Measurements from ENCODE around the gene SEZ6L. TPM values are rescaled to one million over a fixed set of nuclear protein-coding genes. Genes with fewer than 3 reads are reported as not detected.

SEZ6L gene
- total RNA-seq, 1 donor, result not detected

DNA sequence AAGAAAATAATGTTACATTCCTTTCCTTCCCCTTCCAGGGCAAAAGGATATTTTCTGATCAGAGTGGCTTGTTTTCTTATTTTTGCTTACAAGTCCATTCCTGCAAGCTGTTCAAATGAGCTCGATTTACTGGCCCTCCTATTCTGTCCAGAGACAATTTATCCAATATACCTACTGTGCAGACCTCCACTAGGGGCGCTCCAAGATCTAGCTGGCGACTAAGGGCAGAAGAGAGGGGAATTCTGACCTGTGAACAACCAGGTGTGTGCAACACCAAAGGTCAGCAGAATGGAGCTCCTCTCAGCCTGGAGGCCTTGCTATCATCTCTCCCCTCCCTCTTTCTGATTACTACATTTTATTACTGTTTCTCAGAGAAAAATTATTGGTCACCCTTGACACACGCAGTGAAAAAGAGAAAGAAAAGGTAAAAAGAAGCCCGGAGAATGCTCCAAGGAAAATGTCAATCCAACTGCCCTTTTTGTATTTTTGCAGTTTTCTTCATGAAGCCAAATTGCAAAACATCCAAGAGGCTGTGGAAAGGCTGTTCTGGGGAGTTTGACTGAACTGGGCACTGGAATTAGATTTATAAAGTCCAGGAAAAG is 3.2 kb downstream of the SEZ6L start:
- DNase-seq (ENCODE audit: low read depth), result peak; percentile 1
- TF ChIP-seq, protein P1, sequence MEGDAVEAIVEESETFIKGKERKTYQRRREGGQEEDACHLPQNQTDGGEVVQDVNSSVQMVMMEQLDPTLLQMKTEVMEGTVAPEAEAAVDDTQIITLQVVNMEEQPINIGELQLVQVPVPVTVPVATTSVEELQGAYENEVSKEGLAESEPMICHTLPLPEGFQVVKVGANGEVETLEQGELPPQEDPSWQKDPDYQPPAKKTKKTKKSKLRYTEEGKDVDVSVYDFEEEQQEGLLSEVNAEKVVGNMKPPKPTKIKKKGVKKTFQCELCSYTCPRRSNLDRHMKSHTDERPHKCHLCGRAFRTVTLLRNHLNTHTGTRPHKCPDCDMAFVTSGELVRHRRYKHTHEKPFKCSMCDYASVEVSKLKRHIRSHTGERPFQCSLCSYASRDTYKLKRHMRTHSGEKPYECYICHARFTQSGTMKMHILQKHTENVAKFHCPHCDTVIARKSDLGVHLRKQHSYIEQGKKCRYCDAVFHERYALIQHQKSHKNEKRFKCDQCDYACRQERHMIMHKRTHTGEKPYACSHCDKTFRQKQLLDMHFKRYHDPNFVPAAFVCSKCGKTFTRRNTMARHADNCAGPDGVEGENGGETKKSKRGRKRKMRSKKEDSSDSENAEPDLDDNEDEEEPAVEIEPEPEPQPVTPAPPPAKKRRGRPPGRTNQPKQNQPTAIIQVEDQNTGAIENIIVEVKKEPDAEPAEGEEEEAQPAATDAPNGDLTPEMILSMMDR (IDR thresholded peaks at IDR 0.05; ENCODE audit: insufficient read depth, low read depth, low read length), result peak; percentile 41
- no peak overlapping the region for H3K4me3 ChIP-seq (ENCODE audit: low read depth, low read length)

GRCh38 chr22:26174280-26174679 is 5.0 kb downstream of the SEZ6L start:
- TF ChIP-seq, protein P1 (IDR thresholded peaks at IDR 0.05; ENCODE audit: insufficient read depth, low read depth, low read length), result no peak
- no peak overlapping the region for H3K4me3 ChIP-seq (ENCODE audit: low read depth, low read length)
- DNase-seq (ENCODE audit: low read depth), result no peak

GRCh38 chr22:26182723-26183122 is 13.5 kb downstream of the SEZ6L start:
- TF ChIP-seq, protein P1 (IDR thresholded peaks at IDR 0.05; ENCODE audit: insufficient read depth, low read depth, low read length), result no peak
- no peak overlapping the region for H3K4me3 ChIP-seq (ENCODE audit: low read depth, low read length)

DNA sequence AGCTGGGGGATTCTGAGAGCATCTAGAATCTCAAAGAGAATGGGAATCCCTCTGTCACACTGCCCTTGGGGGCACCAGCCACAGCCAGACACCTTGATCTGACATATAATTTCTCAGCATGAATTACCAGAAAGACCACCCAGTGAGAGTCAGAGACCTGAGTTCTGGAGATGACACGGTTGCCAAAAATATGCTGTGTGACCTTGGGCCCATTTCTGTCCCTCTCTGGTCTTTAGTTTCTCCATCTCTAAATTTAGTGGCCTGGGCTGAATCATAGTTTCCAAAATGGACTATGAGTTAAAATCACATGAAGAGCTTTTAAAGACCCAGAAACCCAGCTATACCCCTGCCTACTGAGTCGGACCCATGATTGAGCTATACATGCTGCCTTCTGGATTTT is 15.9 kb downstream of the SEZ6L start:
- no peak overlapping the region for H3K4me3 ChIP-seq (ENCODE audit: low read depth, low read length)
- TF ChIP-seq, protein P1 (IDR thresholded peaks at IDR 0.05; ENCODE audit: insufficient read depth, low read depth, low read length), result no peak
- no peak for DNase-seq (ENCODE audit: low read depth)

More at GRCh38 chr22:26182723-26183122, 13.5 kb downstream of the SEZ6L start:
- DNase-seq (ENCODE audit: low read depth), result no peak

GRCh38 chr22:26188341-26188740 is 19.1 kb downstream of the SEZ6L start:
- H3K4me3 ChIP-seq (ENCODE audit: low read depth, low read length), result no peak overlapping the region
- no peak for DNase-seq (ENCODE audit: low read depth)
- TF ChIP-seq, protein P1 (IDR thresholded peaks at IDR 0.05; ENCODE audit: insufficient read depth, low read depth, low read length), result no peak

GRCh38 chr22:26194313-26194712 is 25.1 kb downstream of the SEZ6L start:
- TF ChIP-seq, protein P1 (IDR thresholded peaks at IDR 0.05; ENCODE audit: insufficient read depth, low read depth, low read length), result no peak
- no peak for DNase-seq (ENCODE audit: low read depth)
- no peak overlapping the region for H3K4me3 ChIP-seq (ENCODE audit: low read depth, low read length)

- DNase-seq (ENCODE audit: low read depth), result no peak
- no peak overlapping the region for H3K4me3 ChIP-seq (ENCODE audit: low read depth, low read length)
- TF ChIP-seq, protein P1 (IDR thresholded peaks at IDR 0.05; ENCODE audit: insufficient read depth, low read depth, low read length), result no peak
These were observed 25.6 kb downstream of the SEZ6L start for GRCh38 chr22:26194877-26195276.

Measured in fibroblast of villous mesenchyme (primary cell).